GM23338 (cell line): ENCODE data around the gene GPR139. TPM values are rescaled to one million over a fixed set of nuclear protein-coding genes. Genes with fewer than 3 reads are reported as not detected.

Experiments
- ATAC-seq: fragments of 200-7000 bp; cut with Tn5 transposase; 3 replicates; pipeline ENCODE4 v1.9.1; 2020
- DNase-seq: peaks from one replicate; pipeline ENCODE4 v3.0.0-alpha.2; 2015; ENCODE audit warnings: low spot score
- H2AFZ ChIP-seq: fragments of 200-600 bp; sonication (generic); 2 replicates; pipeline ENCODE4 v1.8.0; 2016; ENCODE audit warnings: antibody characterized with exemption, mild to moderate bottlenecking, moderate library complexity
- H3F3A ChIP-seq: fragments of 200-600 bp; sonication (generic); replicated peaks from 2 replicates; pipeline ENCODE4 v1.8.0; 2017; ENCODE audit warnings: antibody characterized with exemption, mixed run types, low read depth
- H3K27ac ChIP-seq: fragments of 200-600 bp; sonication (generic); 2 replicates; pipeline ENCODE4 v1.6.1; 2016; ENCODE audit warnings: low read depth
- H3K27me3 ChIP-seq: fragments of 200-600 bp; sonication (generic); 2 replicates; pipeline ENCODE4 v1.8.0; 2016; ENCODE audit warnings: mild to moderate bottlenecking, mixed run types, moderate library complexity; ENCODE audit not compliant: insufficient read depth
- H3K36me3 ChIP-seq: fragments of 200-600 bp; sonication (generic); 2 replicates; pipeline ENCODE4 v1.8.0; 2016; ENCODE audit warnings: mild to moderate bottlenecking; ENCODE audit not compliant: insufficient read depth
- H3K4me1 ChIP-seq: fragments of 200-600 bp; sonication (generic); 2 replicates; pipeline ENCODE4 v1.8.0; 2016; ENCODE audit warnings: mild to moderate bottlenecking, moderate library complexity; ENCODE audit not compliant: insufficient read depth
- H3K4me2 ChIP-seq: fragments of 200-600 bp; sonication (generic); 2 replicates; pipeline ENCODE4 v1.7.1; 2017; ENCODE audit warnings: mixed run types
- H3K4me3 ChIP-seq: fragments of 200-600 bp; sonication (generic); 2 replicates; pipeline ENCODE4 v1.6.1; 2016; ENCODE audit warnings: mixed run types
- H3K79me2 ChIP-seq: fragments of 200-600 bp; sonication (generic); replicated peaks from 2 replicates; pipeline ENCODE4 v1.8.0; 2017; ENCODE audit warnings: mild to moderate bottlenecking; ENCODE audit not compliant: insufficient read depth
- H3K9me2 ChIP-seq: fragments of 200-600 bp; sonication (generic); 2 replicates; pipeline ENCODE4 v1.8.0; 2017; ENCODE audit not compliant: insufficient read depth
- H4K20me1 ChIP-seq: fragments of 200-600 bp; sonication (generic); replicated peaks from 2 replicates; pipeline ENCODE4 v1.8.0; 2017; ENCODE audit warnings: mild to moderate bottlenecking; ENCODE audit not compliant: insufficient read depth
- H3K27ac Mint-ChIP-seq: 2 replicates; pipeline ENCODE4 v1.8.0; 2020; ENCODE audit warnings: inconsistent platforms, mild to moderate bottlenecking, moderate library complexity, mixed read lengths
- H3K27me3 Mint-ChIP-seq: 3 replicates; pipeline ENCODE4 v1.8.0; 2022; ENCODE audit warnings: low read depth, mild to moderate bottlenecking, moderate library complexity, mixed read lengths, inconsistent platforms; ENCODE audit not compliant: insufficient read depth, poor library complexity
- H3K36me3 Mint-ChIP-seq: 3 replicates; pipeline ENCODE4 v1.8.0; 2021; ENCODE audit warnings: low read depth, mild to moderate bottlenecking, inconsistent platforms, moderate library complexity, mixed read lengths
- H3K4me1 Mint-ChIP-seq: 3 replicates; pipeline ENCODE4 v1.8.0; 2020; ENCODE audit warnings: mild to moderate bottlenecking, inconsistent platforms, mixed read lengths
- H3K4me3 Mint-ChIP-seq: 3 replicates; pipeline ENCODE4 v1.8.0; 2021; ENCODE audit warnings: moderate library complexity, mild to moderate bottlenecking, inconsistent platforms, mixed read lengths
- H3K9me3 Mint-ChIP-seq: 3 replicates; pipeline ENCODE4 v1.8.0; 2020; ENCODE audit warnings: moderate library complexity, mild to moderate bottlenecking, inconsistent platforms, mixed read lengths
- CREB1 ChIP-seq: fragments of 250-450 bp; sonication (Bioruptor Pico); IDR thresholded peaks from 2 replicates; pipeline ENCODE4 v1.5.0; 2020; ENCODE audit warnings: low read depth, mild to moderate bottlenecking, moderate library complexity
- EZH2 ChIP-seq: fragments of 200-600 bp; sonication (generic); IDR thresholded peaks from one replicate; pipeline ENCODE4 v1.8.0; 2017; ENCODE audit warnings: antibody characterized with exemption, mild to moderate bottlenecking, low read depth; ENCODE audit not compliant: unreplicated experiment
- NANOG ChIP-seq: IDR thresholded peaks from 2 replicates; pipeline ENCODE4 v1.6.1; 2016; ENCODE audit warnings: antibody characterized with exemption, borderline replicate concordance
- POLR2AphosphoS5 ChIP-seq: IDR thresholded peaks from 2 replicates; pipeline ENCODE4 v1.6.1; 2016; ENCODE audit warnings: antibody characterized with exemption, low read depth
- STAT1 ChIP-seq: IDR thresholded peaks from one replicate; pipeline ENCODE4 v1.6.1; 2016; ENCODE audit warnings: antibody characterized with exemption; ENCODE audit not compliant: unreplicated experiment
- ZNF114 ChIP-seq: fragments of 250-450 bp; sonication (Bioruptor Pico); IDR thresholded peaks from 2 replicates; pipeline ENCODE4 v1.5.0; 2020; ENCODE audit warnings: mild to moderate bottlenecking, moderate library complexity
- ZNF331 ChIP-seq: fragments of 250-450 bp; sonication (Bioruptor Pico); IDR thresholded peaks from 2 replicates; pipeline ENCODE4 v1.5.0; 2020; ENCODE audit warnings: low read depth, mild to moderate bottlenecking, moderate library complexity
- polyA plus RNA-seq: library from polyadenylated mRNA; unstranded; fragments of >200 nt; fragmentation: Nextera tagmentation; extraction: Ambion mirVana; gene quantifications from 2 replicates; pipeline ENCODE4 v1.2.1, GENCODE V29; 2016
- total RNA-seq: library from RNA; depleted of rRNA; stranded (reverse); fragments of >200 nt; shearing (Covaris generic); gene quantifications from 2 replicates; pipeline ENCODE4 v1.2.3, GENCODE V29; 2014
- TF ChIP-seq, protein P1 (sequence below): fragments of 250-450 bp; sonication (Bioruptor Pico); IDR thresholded peaks from 2 replicates; pipeline ENCODE4 v1.5.0; 2020; ENCODE audit warnings: mild to moderate bottlenecking, moderate library complexity
- TF ChIP-seq, protein P2 (sequence below): IDR thresholded peaks from one replicate; pipeline ENCODE4 v1.6.1; 2018; ENCODE audit warnings: antibody characterized with exemption; ENCODE audit not compliant: unreplicated experiment
- TF ChIP-seq, protein P3 (sequence below), 2 experiments: fragments of 200-600 bp in 1 of 2; sonication (generic) in 1 of 2; conservative IDR thresholded peaks; 2 replicates each; pipeline versions ENCODE4 v1.5.1 to v1.6.1; 2016 to 2017; ENCODE audit warnings: antibody characterized with exemption in 2 of 2, low read depth in 2 of 2, mild to moderate bottlenecking in 2 of 2, moderate library complexity in 1 of 2

The GPR139 gene
- total and polyA plus RNA-seq, 2 experiments from 2014 or later, result 0.66 to 2.3 TPM

DNA sequence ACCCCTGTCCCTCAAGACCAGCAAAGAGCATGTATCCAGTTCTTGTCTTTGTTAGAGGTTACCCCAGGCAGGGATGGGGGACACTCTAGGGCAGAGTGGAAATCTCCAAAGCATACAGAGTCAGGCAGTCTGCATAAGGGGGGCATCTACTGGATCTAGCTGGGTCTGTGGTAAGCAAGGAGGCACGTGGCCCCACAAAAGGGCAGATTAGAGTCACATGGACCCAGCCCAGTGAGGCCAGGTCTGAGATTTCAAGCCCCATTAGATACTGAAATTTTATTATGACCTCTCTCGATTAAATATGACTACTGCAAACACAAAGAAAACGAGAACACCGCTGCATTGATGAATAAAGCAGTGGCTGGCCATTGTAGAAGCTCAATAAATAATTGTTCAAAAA is 1.6 kb upstream of the GPR139 start (continued):
- TF ChIP-seq, protein P1, sequence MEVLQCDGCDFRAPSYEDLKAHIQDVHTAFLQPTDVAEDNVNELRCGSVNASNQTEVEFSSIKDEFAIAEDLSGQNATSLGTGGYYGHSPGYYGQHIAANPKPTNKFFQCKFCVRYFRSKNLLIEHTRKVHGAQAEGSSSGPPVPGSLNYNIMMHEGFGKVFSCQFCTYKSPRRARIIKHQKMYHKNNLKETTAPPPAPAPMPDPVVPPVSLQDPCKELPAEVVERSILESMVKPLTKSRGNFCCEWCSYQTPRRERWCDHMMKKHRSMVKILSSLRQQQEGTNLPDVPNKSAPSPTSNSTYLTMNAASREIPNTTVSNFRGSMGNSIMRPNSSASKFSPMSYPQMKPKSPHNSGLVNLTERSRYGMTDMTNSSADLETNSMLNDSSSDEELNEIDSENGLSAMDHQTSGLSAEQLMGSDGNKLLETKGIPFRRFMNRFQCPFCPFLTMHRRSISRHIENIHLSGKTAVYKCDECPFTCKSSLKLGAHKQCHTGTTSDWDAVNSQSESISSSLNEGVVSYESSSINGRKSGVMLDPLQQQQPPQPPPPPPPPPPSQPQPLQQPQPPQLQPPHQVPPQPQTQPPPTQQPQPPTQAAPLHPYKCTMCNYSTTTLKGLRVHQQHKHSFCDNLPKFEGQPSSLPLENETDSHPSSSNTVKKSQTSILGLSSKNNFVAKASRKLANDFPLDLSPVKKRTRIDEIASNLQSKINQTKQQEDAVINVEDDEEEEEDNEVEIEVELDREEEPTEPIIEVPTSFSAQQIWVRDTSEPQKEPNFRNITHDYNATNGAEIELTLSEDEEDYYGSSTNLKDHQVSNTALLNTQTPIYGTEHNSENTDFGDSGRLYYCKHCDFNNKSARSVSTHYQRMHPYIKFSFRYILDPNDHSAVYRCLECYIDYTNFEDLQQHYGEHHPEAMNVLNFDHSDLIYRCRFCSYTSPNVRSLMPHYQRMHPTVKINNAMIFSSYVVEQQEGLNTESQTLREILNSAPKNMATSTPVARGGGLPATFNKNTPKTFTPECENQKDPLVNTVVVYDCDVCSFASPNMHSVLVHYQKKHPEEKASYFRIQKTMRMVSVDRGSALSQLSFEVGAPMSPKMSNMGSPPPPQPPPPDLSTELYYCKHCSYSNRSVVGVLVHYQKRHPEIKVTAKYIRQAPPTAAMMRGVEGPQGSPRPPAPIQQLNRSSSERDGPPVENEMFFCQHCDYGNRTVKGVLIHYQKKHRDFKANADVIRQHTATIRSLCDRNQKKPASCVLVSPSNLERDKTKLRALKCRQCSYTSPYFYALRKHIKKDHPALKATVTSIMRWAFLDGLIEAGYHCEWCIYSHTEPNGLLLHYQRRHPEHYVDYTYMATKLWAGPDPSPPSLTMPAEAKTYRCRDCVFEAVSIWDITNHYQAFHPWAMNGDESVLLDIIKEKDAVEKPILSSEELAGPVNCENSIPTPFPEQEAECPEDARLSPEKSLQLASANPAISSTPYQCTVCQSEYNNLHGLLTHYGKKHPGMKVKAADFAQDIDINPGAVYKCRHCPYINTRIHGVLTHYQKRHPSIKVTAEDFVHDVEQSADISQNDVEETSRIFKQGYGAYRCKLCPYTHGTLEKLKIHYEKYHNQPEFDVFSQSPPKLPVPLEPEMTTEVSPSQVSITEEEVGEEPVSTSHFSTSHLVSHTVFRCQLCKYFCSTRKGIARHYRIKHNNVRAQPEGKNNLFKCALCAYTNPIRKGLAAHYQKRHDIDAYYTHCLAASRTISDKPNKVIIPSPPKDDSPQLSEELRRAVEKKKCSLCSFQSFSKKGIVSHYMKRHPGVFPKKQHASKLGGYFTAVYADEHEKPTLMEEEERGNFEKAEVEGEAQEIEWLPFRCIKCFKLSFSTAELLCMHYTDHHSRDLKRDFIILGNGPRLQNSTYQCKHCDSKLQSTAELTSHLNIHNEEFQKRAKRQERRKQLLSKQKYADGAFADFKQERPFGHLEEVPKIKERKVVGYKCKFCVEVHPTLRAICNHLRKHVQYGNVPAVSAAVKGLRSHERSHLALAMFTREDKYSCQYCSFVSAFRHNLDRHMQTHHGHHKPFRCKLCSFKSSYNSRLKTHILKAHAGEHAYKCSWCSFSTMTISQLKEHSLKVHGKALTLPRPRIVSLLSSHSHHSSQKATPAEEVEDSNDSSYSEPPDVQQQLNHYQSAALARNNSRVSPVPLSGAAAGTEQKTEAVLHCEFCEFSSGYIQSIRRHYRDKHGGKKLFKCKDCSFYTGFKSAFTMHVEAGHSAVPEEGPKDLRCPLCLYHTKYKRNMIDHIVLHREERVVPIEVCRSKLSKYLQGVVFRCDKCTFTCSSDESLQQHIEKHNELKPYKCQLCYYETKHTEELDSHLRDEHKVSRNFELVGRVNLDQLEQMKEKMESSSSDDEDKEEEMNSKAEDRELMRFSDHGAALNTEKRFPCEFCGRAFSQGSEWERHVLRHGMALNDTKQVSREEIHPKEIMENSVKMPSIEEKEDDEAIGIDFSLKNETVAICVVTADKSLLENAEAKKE, result no peak

DNA sequence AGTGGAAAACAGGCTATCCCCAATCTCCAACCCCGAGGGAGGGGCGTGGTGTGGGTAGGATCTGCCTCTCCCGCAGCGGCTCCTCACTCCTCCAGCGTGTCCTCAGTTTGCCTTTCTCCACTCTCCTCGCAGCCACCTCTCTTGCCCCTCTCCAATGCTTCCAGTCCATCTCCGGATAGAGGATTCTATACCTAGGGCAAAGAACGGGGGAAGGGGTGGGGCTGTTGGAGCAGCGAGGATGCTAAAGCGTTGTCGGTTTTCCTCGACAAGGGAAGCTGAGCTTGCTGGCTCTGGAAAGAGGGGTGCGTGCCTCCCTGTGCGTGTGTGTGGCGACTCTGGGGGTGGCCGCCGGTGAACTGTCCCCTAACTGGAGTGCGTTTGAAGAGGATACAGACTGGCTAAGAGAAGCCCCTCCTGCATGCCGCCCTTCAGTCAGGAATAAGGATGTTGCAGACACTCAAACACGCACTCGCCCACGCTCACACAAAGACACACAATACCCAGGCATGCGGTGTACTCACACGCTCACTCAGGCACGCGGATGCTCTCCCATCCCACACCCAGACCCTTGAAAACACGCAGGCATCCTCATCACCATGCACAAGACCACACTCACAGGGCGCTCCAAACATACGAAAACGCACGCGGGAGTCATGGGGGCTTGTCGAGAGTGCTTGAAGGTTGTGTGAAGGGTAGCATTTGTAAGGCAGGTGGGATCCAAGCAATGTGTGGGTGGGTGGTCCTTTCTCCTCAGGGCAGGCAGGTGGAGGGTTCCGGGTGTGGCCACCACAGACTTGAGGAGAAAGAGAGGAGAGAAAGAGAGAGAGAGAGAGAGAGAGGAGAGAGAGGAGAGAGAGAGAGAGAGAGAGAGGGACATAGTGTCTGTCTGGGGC is 655 bp upstream of the GPR139 start:
- Histone ChIP-seq H3K79me2 (no peaks in the 10 kb centered on the region; the same call in 1 of the 2 replicates), H3K9me2 (no peaks in the 10 kb centered on the region), H3K4me2 (peak overlapping the region; percentile 92), H3K4me3 (peak overlapping the region; percentile 78), H3K27me3 (peaks cover 48% of the 10 kb centered on the region), H3K36me3 (no peaks in the 10 kb centered on the region), H2AFZ (peak overlapping the region; percentile 90), H3K4me1 (peaks cover 34% of the 10 kb centered on the region), H4K20me1 (no peaks in the 10 kb centered on the region; the same call in 1 of the 2 replicates), H3K27ac (no peak overlapping the region), H3F3A (0 out of 2 replicates have a peak, but pooled peaks cover 4% of the 10 kb centered on the region)
- Mint-ChIP-seq H3K27ac (no peak overlapping the region), H3K9me3 (no peaks in the 10 kb centered on the region), H3K27me3 (peaks cover 38% of the 10 kb centered on the region), H3K36me3 (peaks cover 4% of the 10 kb centered on the region), H3K4me3 (peak overlapping the region; percentile 79), H3K4me1 (peaks cover 26% of the 10 kb centered on the region)
- TF ChIP-seq EZH2 (no peak), ZNF114 (CRISPR knock-in tag) (no peak), ZNF331 (CRISPR knock-in tag) (no peak), CREB1 (CRISPR knock-in tag) (no peak), NANOG (no peak), STAT1 (no peak), POLR2AphosphoS5 (no peak)
- TF ChIP-seq, protein P2, sequence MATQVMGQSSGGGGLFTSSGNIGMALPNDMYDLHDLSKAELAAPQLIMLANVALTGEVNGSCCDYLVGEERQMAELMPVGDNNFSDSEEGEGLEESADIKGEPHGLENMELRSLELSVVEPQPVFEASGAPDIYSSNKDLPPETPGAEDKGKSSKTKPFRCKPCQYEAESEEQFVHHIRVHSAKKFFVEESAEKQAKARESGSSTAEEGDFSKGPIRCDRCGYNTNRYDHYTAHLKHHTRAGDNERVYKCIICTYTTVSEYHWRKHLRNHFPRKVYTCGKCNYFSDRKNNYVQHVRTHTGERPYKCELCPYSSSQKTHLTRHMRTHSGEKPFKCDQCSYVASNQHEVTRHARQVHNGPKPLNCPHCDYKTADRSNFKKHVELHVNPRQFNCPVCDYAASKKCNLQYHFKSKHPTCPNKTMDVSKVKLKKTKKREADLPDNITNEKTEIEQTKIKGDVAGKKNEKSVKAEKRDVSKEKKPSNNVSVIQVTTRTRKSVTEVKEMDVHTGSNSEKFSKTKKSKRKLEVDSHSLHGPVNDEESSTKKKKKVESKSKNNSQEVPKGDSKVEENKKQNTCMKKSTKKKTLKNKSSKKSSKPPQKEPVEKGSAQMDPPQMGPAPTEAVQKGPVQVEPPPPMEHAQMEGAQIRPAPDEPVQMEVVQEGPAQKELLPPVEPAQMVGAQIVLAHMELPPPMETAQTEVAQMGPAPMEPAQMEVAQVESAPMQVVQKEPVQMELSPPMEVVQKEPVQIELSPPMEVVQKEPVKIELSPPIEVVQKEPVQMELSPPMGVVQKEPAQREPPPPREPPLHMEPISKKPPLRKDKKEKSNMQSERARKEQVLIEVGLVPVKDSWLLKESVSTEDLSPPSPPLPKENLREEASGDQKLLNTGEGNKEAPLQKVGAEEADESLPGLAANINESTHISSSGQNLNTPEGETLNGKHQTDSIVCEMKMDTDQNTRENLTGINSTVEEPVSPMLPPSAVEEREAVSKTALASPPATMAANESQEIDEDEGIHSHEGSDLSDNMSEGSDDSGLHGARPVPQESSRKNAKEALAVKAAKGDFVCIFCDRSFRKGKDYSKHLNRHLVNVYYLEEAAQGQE, result no peak
- TF ChIP-seq, protein P3, sequence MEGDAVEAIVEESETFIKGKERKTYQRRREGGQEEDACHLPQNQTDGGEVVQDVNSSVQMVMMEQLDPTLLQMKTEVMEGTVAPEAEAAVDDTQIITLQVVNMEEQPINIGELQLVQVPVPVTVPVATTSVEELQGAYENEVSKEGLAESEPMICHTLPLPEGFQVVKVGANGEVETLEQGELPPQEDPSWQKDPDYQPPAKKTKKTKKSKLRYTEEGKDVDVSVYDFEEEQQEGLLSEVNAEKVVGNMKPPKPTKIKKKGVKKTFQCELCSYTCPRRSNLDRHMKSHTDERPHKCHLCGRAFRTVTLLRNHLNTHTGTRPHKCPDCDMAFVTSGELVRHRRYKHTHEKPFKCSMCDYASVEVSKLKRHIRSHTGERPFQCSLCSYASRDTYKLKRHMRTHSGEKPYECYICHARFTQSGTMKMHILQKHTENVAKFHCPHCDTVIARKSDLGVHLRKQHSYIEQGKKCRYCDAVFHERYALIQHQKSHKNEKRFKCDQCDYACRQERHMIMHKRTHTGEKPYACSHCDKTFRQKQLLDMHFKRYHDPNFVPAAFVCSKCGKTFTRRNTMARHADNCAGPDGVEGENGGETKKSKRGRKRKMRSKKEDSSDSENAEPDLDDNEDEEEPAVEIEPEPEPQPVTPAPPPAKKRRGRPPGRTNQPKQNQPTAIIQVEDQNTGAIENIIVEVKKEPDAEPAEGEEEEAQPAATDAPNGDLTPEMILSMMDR (conservative IDR thresholded peaks at IDR 0.05; ENCODE audit: low read depth in 2 of 2), result no peak
- DNase-seq (peak; percentile 68), ATAC-seq (peak; percentile 59)
